Kidney (tissue), 14 donors: ENCODE results near the gene CCDC102A. TPM values are rescaled to one million over a fixed set of nuclear protein-coding genes. Genes with fewer than 3 reads are reported as not detected.

Experiments used
- DNase-seq, 5 donors: peaks; one replicate each; pipeline ENCODE4 v3.0.0-alpha.2; 2013 to 2020
- FAIRE-seq: peaks from 2 replicates; lab custom pipeline; 2012; peaks lifted over from hg19 to GRCh38; lab: Jason Lieb, UNC
- H3K27ac ChIP-seq, 2 donors: one replicate each; pipeline ENCODE4 v1.7.0; 2013; ENCODE audit warnings: low read depth in 2 of 2, low read length in 2 of 2, inconsistent platforms in 1 of 2
- H3K27me3 ChIP-seq: one replicate; pipeline ENCODE4 v1.7.1; 2013; ENCODE audit warnings: low read length, inconsistent platforms; ENCODE audit not compliant: control insufficient read depth, insufficient read depth
- H3K36me3 ChIP-seq, 3 donors: one replicate each; pipeline versions ENCODE4 v1.7.0 to v1.7.1; 2013; ENCODE audit warnings: low read length in 3 of 3, control low read depth in 1 of 3, inconsistent platforms in 1 of 3; ENCODE audit not compliant: insufficient read depth in 3 of 3, control insufficient read depth in 2 of 3
- H3K4me1 ChIP-seq, 3 donors: one replicate each; pipeline versions ENCODE4 v1.7.0 to v1.7.1; 2013; ENCODE audit warnings: low read length in 3 of 3, inconsistent platforms in 1 of 3, low read depth in 1 of 3; ENCODE audit not compliant: control insufficient read depth in 2 of 3, insufficient read depth in 2 of 3
- H3K4me3 ChIP-seq, 3 donors: one replicate each; pipeline versions ENCODE4 v1.7.0 to v1.8.1; 2013; ENCODE audit warnings: low read length in 3 of 3, control low read depth in 1 of 3, inconsistent platforms in 1 of 3
- H3K9ac ChIP-seq, 3 donors: one replicate each; pipeline versions ENCODE4 v1.7.0 to v1.7.1; 2013; ENCODE audit warnings: low read length in 3 of 3, control low read depth in 1 of 3, inconsistent platforms in 1 of 3
- H3K9me3 ChIP-seq, 3 donors: one replicate each; pipeline versions ENCODE4 v1.7.0 to v1.7.1; 2013; ENCODE audit warnings: low read length in 3 of 3, control low read depth in 1 of 3, inconsistent platforms in 1 of 3; ENCODE audit not compliant: control insufficient read depth in 2 of 3, insufficient read depth in 1 of 3
- CTCF ChIP-seq: IDR thresholded peaks from 3 replicates; pipeline ENCODE4 v1.5.1; 2012; ENCODE audit warnings: mild to moderate bottlenecking, moderate library complexity, borderline replicate concordance; ENCODE audit not compliant: insufficient read depth; ENCODE audit errors: extremely low read depth
- intact Hi-C: fragments of 100-400 bp; cut with DNase I; formaldehyde crosslinking; loops from one replicate; pipeline ENCODE4 v1.11.1; 2022
- polyA plus RNA-seq: library from polyadenylated mRNA; stranded (reverse); fragments of 350-450 nt; fragmentation: Illumina TruSeq; extraction: RNeasy Lipid Tissue Mini Kit (QIAGEN cat#74804); gene quantifications from one replicate; pipeline ENCODE4 v1.2.3, GENCODE V29; 2014; ENCODE audit warnings: low read depth, low replicate concordance; ENCODE audit not compliant: insufficient read depth
- total RNA-seq: library from RNA; stranded (reverse); fragmentation: NEBNext Ultra II Directional; extraction: Animal tissue kit (Norgen Biotek cat#: 25700); gene quantifications from one replicate; pipeline ENCODE4 v1.2.1, GENCODE V29; 2021
- donor health status: control.
- donor health status: control.
- donor health status: control.
- donor health status: control.
- donor health status: control.
- donor health status: DM: yes; HTN: yes; CAD: no.
- donor health status: Normal renal cell carcinoma (clear cell type).

CCDC102A gene
- total and polyA plus RNA-seq, 2 donors from 2014 or later, result 5.7 to 11.9 TPM

- no peaks in the 10 kb centered on the region for H3K9me3 ChIP-seq
- FAIRE-seq, result no peak
Measured at GRCh38 chr16:57498031-57498430, 38.3 kb downstream of the CCDC102A start.

DNA sequence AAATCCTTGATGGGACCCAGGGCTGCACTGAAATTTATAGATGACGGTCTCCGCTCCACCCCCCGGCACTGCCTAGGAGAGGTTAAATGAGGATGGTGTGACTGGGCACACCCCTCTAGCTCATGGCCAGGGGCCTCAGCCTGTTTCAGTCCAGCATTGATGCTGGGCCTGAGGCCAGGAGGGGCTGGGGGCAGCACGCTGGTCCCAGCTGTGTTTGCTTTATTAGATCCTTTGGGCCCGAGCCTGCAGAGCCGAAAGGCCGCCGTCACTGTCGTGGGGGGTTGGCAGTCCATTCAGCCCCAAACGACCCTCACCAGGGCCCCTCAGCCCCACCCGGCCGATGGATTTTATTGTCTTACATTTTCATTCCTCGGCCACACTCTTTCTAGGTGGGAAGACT, 39.2 kb downstream of the CCDC102A start:
- intact Hi-C loops, result no loop called here
- FAIRE-seq (no peak), DNase-seq (peak in 1 of 5 donors; percentile 43)
- H3K4me1 ChIP-seq, result no peaks in the 10 kb centered on the region
- no peak overlapping the region for H3K9ac ChIP-seq
- no peak overlapping the region for H3K4me3 ChIP-seq
- H3K9me3 ChIP-seq, result no peaks in the 10 kb centered on the region
- no peaks in the 10 kb centered on the region for H3K36me3 ChIP-seq
- H3K27me3 ChIP-seq, result no peaks in the 10 kb centered on the region
- no peak overlapping the region for H3K27ac ChIP-seq
- no peak for TF ChIP-seq CTCF

More at GRCh38 chr16:57498031-57498430, 38.3 kb downstream of the CCDC102A start:
- no peak overlapping the region for H3K4me3 ChIP-seq
- no peaks in the 10 kb centered on the region for H3K27me3 ChIP-seq
- no peak overlapping the region for H3K9ac ChIP-seq
- H3K36me3 ChIP-seq, result no peaks in the 10 kb centered on the region
- no peak overlapping the region for H3K27ac ChIP-seq
- no peaks in the 10 kb centered on the region for H3K4me1 ChIP-seq
- no peak for TF ChIP-seq CTCF
- DNase-seq, result peak in 1 of 5 donors; percentile 14
- intact Hi-C loops, result no loop called here

DNA sequence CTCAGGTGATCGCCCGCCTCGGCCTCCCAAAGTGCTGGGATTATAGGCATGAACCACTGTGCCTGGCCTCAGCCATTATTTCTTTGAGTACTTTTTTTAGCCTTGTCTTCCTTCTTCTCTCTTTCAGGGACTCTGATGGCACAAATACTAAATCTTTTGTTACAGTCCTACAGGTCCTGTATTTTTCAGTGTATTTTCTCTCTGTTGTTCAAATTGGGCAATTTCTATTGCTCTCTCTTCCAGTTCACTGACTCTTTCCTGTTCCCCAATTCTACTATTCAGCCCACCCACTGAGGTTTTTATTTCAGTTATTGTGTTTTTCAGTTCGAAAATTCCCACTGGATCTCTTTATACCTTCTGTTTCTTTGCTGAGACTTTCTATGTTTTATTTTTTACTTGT, 42.6 kb downstream of the CCDC102A start:
- Histone ChIP-seq H3K36me3 (no peaks in the 10 kb centered on the region), H3K9ac (no peak overlapping the region), H3K4me1 (no peaks in the 10 kb centered on the region), H3K27ac (no peak overlapping the region), H3K9me3 (no peaks in the 10 kb centered on the region), H3K27me3 (no peaks in the 10 kb centered on the region), H3K4me3 (no peak overlapping the region)
- no peak for TF ChIP-seq CTCF
- DNase-seq, result no peak
- FAIRE-seq, result no peak
- intact Hi-C loops, result no loop called here

- Histone ChIP-seq H3K27me3 (no peaks in the 10 kb centered on the region), H3K4me1 (peaks cover 0 to 16% (median 10%) of the 10 kb centered on the region in 3 donors), H3K4me3 (no peak overlapping the region), H3K9ac (no peak overlapping the region), H3K9me3 (no peaks in the 10 kb centered on the region), H3K36me3 (no peaks in the 10 kb centered on the region), H3K27ac (no peak overlapping the region)
- no peak for TF ChIP-seq CTCF
- FAIRE-seq (no peak), DNase-seq (no peak)
- intact Hi-C loops, result no loop called here
Measured at GRCh38 chr16:57489229-57489628, 47.1 kb downstream of the CCDC102A start.
